Left renal pelvis (tissue), 4 donors: ENCODE measurements around the gene RTN4R. TPM values are rescaled to one million over a fixed set of nuclear protein-coding genes. Genes with fewer than 3 reads are reported as not detected.
"Not testable (repeated sequence)": the region's sequence is repeated elsewhere in the genome, so short reads cannot be mapped to it uniquely, and the experiment has no call there.

ENCODE experiments used
- DNase-seq, 4 donors: peaks; one replicate each; pipeline ENCODE4 v3.0.0-alpha.2; 2013; ENCODE audit warnings: low read depth in 4 of 4, low spot score in 3 of 4
- polyA plus RNA-seq, 4 donors: library from polyadenylated mRNA; unstranded; fragments of 120-200 nt; gene quantifications; one replicate each; pipeline ENCODE4 v1.2.1, GENCODE V29; 2013; ENCODE audit not compliant: insufficient read length in 4 of 4

Gene RTN4R
- polyA plus RNA-seq, 4 donors, result 4.5 to 18.0 (median 7.2) TPM

- DNase-seq, result not testable (repeated sequence)
Observed at GRCh38 chr22:20306646-20307447, 38.7 kb upstream of the RTN4R start.

DNA sequence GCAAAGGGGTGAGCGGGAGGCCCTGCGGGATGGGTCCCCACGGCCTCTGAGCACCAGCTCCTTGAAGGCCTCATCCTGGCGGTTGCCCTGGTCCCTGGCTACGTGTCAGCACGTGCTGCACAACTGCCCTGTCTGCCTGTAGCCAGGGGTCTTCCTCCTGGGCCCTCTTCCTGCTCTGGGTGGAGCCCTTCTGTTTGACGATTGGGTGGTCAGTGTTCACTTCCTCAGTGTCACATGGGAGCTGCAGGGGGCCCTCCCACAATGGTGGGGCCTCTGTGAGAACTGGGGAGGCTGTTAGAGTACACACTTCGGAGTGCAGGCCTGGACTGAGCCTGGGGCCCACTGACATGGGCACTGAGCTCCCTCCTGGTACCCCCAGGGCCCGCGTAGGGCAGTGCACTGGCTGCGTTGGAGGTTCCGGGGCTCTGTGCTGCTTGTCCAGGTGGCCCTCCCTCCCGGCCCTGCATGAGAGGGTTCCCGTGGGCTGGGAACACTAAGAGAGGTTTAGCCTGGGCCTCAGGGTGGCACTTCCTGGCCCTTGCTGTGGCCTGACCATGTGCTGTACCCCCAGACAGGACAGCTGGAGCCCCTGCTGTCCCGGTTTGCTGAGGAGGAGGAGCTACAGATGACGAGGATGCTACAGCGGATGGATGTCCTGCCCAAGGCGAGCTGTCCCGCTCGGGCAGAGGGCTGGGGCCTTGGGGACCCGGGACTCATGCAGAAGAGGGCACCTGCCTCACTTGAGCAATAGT is 38.0 kb upstream of the RTN4R start:
- DNase-seq, result no peak

- DNase-seq, result not testable (repeated sequence)
Observed at GRCh38 chr22:20305230-20305893, 37.2 kb upstream of the RTN4R start.

DNA sequence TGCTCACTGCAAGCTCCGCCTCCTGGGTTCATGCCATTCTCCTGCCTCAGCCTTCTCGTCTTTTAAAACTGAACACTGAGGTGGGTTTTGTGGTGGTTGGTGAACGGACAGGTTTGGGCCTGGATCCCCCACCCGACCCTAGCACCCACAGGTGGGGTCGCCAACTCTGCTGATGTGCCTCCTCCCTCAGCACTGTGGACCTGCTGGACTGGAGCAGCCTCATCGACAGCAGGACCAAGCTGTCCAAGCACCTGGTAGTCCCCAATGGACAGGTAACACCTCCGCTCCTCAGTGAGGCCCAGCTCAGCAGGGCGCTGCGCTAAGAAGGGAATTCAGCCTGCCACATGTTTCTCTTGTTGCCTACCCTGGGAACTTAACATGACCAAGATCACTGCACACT is 36.5 kb upstream of the RTN4R start:
- no peak for DNase-seq

DNA sequence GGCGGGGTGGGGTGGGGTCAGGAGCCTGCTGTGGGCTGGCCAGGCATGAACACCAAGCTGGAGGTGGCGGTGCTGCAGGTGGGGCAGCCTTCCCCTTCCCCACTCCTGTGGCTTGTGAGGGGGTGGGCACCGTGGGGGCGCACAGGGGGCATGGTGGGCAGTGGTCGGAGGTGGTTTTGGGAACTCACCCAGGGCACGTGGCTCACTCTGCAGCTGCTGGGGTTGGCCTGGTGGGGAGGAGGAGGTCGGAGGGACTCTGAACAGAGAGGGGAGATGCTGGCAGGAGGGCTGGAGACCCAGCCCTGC is 35.1 kb upstream of the RTN4R start:
- not testable (repeated sequence) for DNase-seq

- DNase-seq, result no peak
Observed at GRCh38 chr22:20302438-20303228, 34.5 kb upstream of the RTN4R start.

- no peak for DNase-seq
Observed at GRCh38 chr22:20299746-20300136, 31.6 kb upstream of the RTN4R start.

GRCh38 chr22:20298803-20299745 is 31.0 kb upstream of the RTN4R start:
- DNase-seq, result peak in 1 of 4 donors; percentile 51

- DNase-seq, result no peak
Observed at GRCh38 chr22:20298110-20298802, 30.1 kb upstream of the RTN4R start.

- no peak for DNase-seq
Observed at GRCh38 chr22:20297414-20298109, 29.4 kb upstream of the RTN4R start.

GRCh38 chr22:20296598-20296997 is 28.5 kb upstream of the RTN4R start:
- no peak for DNase-seq

- no peak for DNase-seq
Observed at GRCh38 chr22:20295262-20296064, 27.3 kb upstream of the RTN4R start.

DNA sequence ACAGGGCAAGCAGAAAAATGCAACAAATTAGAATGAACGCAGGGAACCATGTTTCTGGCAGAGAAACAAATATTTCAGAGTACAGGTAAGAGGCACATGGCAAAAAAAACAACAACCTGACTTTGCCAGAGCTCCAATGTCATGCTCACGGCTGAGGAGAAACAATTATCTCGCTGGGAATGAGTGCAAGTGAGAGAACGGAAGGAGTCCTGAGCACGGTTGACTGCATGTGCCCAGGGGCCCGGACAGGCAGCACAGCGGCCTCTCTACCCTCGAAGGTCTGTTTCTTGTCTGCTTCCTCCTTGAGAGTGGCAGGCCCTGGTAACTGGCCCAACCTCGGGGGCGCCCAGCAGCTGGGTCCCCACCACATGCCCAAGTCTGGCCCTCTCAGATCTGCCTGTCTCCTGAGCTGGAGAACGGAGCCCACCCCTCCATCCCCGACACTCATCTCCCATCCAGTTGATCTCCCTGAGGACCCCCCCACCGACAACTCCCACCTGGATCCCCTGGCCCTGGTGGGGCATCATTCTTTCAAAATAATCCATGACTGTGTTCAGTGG is 24.6 kb upstream of the RTN4R start:
- no peak for DNase-seq

- no peak for DNase-seq
Observed at GRCh38 chr22:20292108-20292507, 24.0 kb upstream of the RTN4R start.

DNA sequence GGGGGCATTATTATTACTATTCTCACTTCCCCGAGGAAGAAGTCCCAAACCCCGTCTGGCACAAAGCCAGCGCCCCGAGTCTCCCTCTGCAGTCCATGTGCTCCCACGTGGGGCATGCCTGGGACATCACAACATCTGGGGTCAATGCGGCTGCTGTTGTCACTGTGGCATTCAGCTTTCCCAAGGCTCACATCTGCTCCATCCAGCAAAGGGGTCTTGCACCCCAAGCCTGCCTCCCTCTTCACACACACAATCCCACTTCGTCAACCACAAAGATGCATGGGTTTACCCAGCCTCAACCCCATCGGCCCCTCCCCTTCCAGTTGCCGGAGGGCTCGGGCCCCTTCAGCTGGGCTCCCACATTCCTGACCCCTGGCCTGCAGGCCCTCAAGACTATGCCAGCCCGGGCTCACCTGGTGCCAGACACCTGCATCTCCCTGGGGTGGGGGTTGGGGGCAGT is 23.5 kb upstream of the RTN4R start:
- DNase-seq, result no peak

DNA sequence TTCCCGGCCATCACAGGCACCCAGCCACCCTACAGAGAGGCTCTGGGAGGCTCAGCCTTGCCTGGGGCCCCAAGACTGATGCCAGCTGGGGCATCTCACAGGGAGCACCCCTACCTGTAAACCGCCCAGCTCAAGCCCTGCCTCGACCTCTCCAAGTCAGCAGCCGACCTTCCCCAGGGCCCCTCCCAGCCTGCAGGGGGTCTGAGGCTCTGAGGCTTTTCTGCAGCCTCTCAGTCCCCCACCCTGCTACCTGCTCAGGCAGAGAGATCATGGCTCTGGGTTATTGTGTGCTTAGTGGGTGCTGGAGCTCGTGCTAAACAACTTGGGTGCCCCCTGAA is 23.1 kb upstream of the RTN4R start:
- DNase-seq, result no peak

DNA sequence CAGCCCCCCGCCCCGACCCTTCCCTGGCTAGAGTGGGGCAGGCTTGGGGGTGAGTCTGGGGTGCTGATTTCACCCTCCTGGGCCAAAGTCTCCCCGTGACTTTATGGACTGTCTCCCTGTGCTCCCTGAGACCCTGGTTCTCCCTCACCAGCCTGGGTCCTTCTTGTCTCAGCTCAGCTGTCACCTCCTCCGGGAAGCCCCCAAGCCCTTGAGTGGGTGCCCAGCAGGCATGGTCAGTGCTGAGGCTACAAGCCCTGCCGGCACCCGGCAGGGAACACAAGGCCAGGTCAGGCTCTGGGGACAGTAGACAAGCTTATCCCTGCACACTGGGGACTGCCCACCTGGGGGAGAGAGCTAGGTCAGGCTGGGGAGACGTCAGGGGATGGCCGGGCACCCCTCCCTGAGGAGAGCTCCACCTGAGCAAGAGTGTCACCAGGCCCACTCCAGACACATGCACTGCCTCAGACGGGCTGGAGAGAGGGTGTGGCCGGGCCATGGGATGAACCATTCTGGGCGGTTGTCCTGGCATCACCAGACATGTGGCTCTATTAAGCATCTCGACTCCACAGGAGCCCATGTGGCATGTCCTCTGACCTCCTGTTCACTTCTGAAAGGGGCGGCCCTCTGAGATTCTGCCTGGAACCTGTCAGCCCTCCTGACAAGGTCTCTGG is 22.6 kb upstream of the RTN4R start:
- no peak for DNase-seq
